DMS79 treated with DMSO at 0.1 percent for 48 hours (cell line): Measurements from ENCODE around the gene JMJD6.

Experiments used
- DNase-seq: peaks from one replicate; lab custom pipeline; 2025; lab: John Stamatoyannopoulos, UW

JMJD6 gene

DNA sequence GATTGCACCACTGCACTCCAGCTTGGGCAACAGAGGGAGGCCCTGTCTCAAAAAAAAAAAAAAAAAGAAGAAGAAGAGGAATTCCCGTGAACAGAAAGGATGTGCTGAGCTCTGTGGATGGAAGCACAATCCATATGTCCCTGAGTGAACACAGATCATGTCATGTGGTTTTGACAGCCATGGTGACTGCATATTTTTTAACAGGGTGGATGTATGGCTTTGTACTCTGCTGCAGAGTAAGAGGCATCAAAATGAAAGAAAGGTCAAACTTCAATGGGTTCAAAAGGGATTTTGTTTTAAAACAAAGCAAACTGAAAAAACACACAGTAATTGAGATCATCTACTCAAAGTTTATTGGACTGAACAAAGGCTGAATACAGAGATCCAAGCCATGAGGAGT, 47.2 kb downstream of the JMJD6 start:
- DNase-seq: no peak

DNA sequence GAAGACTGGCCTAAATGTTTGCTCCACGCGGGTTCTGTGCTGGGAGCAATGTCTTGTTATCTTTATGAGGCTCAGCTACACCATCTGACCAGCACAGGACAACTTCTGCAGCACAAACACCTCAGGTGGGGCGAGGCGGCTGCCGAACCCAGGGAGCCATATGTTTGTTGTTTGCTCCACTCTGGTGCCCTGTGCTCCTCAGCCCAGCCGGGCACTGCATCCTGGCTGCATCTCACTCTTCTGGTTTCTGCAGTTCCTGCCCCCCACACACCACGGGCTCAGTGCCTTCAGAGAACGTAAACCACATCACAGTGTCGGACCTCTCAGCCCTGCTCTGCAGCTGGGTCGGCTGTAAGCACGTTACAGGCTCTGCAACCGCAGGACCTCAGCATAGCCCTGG, 48.1 kb downstream of the JMJD6 start:
- no peak for DNase-seq

DNA sequence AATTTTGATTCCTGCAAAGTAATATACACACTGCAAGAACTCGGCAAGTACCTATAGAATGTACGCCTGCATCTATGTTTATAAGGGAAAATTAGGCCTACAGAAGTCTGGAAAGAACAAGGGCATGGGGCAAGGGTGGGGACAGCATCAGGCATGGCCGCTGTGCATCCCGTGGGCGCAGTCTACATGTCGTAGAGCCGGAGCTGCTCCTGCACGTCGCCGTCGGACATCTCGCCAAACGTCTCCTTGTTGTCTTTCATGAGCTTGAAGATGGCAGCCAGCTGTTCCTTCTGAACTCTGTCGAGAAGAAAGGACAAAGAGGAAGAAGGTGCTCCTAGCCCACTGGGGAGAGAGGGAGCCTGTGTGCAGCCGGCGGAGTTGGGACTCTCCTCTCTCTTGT, 49.0 kb downstream of the JMJD6 start:
- no peak for DNase-seq

DNA sequence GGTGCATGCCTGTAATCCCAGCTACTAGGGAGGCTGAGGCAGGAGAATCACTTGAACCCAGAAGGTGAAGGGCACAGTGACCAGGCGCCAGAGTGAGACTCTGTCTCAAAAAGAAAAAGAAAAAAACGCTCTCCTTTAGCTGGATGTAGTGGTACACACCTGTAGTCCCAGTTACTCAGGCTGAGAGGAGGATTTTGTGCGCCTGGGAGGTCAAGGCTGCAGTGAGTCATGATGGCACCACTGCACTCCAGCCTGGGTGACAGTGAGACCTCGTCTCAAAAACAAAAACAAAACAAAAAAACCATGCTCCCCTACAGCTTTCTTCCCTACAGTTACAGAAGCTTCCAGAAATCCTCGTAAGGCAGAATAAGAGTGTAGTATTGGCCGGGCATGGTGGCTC, 49.8 kb downstream of the JMJD6 start:
- DNase-seq: no peak

DNA sequence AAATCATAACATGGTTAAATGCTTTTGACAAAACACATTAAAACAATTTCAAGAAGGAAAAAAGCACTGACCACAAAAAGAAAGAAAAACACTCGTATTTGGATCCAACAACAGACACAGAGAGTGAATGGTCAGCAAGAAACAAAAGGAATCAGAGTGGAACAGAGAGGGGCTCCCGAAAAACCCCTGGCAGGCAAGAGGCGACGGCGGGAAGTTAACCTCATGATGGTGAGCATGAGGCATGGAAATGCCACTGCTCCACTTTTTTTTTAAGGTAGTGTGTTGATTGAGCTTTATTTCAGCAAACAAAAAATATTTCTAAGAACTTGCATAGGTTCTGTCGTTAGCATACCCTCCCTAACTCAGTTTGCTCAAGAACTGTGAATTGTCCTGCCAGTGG, 50.8 kb downstream of the JMJD6 start:
- DNase-seq: no peak

DNA sequence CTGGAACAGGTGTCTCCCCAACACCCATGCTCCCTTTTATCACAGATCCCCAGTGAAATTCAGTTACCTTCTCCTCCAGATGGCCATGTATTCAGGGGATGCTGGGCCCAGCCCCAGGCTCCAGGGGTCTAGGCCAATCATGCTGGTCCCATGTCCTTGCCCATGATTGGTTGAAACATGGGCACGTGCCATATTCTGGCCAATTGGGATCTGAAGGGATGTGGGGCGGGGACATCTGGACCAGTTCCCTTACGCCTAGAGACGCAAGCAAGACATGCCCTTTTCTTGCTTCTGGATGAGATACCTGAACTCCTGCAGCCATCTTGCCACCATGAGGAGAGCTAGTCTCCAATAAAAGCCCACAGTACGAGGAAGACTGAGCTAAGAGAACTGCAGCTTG, 51.8 kb downstream of the JMJD6 start:
- no peak for DNase-seq

DNA sequence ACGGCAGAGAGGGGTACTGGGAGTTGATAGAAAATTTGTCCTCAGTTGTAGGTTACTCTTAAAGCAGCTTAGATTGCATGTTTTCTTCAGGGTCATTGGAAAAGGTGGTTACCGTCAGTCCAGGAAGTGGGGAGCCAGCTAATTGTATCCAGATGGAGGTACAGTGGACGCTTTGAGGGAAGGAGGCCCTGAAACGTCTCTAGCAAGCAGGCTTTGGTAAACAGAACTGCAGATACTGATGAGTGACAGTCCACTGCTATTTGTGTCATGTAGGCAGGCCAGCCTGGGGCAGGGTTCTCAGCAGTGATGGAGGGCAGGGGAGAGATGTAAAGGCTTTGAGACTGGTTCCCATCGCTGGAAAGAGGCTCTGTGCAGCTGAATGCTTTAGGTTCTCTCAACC, 52.7 kb downstream of the JMJD6 start:
- DNase-seq: no peak

DNA sequence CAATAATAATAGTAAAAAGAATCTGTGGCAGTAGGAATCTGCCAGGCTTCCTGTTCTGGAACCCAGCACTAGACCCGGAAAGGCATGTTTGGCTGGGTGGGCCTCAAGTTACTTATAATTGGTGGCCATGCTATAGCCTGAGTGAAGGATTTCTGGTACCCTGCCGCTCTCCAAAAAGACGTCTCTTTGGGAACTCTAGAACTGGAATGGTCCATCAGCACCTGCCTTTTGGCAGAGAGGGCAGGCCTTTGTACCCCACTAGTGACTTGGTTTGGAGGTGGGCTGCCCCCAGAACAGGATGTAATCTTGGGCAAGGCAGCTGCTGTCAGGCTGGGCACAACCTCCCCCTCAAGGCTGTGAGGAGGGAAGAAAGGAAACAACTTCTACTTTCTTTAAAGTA, 53.5 kb downstream of the JMJD6 start:
- no peak for DNase-seq

DNA sequence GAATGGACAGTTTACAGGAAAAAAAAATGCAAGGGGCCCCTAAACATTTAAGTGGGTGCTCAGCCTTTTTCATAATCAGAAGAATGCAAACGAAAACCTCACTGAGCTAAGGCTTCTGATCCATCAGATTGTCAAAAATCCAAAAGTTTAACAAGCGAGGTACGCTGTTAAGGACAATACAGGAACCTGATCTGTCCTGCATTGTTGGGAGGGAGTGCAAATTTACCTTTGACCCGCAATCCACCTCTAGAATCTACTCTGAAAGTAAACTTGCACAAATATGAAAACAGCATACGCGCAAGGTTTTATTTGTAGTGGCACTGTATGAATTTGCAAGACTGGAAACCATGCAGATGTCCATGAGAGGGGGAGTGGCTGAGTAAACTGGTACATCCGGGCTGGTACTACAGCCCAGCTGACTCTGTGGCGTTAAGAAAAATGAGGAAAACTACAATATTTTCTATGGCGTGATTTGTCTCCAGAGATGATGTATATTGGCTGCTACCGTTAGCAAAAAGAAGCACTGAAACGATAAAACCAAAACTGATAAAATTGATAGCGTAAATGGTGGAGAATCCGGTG, 54.0 kb downstream of the JMJD6 start:
- no peak for DNase-seq

DNA sequence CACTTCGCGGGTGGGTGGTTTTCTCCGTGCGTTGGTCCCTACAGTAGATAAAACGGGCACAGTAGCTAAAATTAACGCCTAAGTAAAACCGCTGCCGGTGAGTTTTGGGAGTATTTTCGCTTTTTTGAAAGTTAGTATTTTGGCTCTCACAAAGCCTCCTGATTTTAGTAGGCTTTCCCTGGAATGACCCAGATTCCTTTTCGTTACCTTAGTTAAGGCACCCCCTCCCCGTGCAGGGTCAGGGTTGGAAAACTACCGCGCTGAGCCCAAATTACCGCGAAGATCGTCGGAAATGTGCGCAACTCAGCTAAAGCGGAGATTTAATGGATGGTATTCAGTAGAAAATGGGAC, 54.5 kb downstream of the JMJD6 start:
- no peak for DNase-seq

DNA sequence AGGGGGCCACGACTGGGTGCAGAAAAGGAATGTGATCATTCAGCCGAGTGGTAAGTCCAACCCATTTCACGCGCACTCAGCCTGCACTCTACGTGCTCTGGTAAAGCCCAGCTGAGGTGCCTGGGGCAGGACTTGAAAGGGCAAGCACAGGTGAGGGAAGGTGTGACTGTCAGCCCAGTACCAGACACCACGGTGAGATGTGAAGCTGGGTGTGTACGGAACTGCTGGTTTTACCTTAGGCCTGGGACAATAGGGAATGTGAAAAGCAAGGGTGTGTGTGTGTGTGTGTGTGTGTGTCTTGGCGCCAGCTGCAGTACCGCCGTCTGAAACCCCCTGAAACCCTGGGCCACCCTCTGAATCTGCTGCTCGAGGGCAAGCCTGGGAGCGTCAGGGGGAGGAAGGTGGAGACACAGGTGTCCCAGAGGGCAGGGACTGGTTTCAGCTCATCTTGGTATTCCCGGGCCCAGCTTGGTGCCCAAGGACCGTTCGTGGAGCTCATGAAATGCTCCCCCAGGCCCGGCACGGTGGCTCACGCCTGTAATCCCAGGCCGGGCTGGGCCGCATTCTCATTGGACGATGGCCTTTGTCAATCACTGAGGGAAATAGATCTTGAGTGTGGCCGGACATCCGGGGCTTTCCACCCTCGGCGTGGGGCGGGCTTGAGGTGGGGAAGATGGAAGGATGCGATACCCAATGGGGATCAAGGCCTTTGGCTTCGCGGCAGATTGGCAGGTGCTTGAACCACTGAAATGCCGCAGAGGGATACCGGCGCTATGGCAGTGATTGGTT, 55.1 kb downstream of the JMJD6 start:
- peak; percentile 94 for DNase-seq

DNA sequence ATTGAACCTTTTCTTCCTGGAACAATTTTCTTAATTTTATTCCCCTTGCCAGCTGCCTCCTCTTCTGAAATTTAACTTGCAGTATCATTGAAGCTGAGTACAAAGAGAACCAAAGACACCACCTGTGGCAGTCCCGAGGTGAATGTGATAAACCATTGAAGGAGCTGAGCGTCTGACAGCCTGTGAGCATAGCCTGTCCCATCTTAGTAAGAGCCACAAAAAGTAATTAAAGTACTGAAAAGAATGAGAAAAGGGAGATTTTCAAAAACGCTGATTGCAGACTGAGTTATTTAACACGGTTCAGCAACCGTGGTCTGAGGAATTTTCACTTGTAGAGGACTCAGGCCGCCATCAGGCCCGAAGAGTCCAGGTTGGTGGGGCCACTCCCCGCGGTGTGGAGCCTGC, 55.7 kb downstream of the JMJD6 start:
- DNase-seq: peak; percentile 43

DNA sequence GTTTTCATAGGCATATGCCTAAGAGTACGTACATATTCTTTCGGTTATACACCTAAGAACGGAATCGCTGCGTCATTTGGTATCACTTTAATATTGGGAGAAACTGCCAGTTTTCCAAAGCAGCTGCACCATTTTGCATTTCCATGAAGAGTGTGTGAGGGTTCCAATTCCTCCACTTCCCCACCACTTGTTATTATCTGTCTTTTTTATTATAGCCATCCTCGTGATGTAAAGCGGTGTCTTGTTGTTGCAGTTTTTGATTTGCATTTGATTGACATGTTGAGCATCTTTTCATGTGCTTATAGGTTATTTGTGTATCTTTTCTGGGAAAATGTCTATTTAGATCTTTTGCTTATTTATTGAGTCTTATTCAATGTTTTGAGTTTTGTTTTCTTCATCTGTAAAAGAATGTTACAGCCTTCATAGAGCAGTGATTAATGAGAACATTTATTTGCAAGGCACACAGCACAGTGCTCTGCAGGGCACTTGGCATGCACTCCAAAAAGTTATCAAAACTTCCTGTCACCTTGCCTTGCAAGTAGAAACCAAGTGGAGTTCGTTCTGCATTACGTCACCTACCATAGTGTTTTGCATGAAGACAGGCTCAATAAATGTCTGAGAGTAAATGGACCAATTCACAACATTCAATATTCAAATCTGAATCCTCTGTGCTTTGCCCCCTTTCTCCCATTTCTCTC, 56.2 kb downstream of the JMJD6 start:
- no peak for DNase-seq
